SH-SY5Y (cell line): ENCODE data around the gene BAD.

Experiments used
- GATA2 ChIP-seq: IDR thresholded peaks from 2 replicates; pipeline ENCODE4 v1.6.1; 2011; ENCODE audit warnings: mild to moderate bottlenecking, low read depth, low read length
- GATA3 ChIP-seq: IDR thresholded peaks from 2 replicates; pipeline ENCODE4 v1.6.1; 2011; ENCODE audit warnings: low read depth, mild to moderate bottlenecking, low read length, moderate library complexity

- TF ChIP-seq GATA3 (no peak), GATA2 (no peak)
Measured at GRCh38 chr11:64241491-64242374, 42.7 kb downstream of the BAD start.
